GM18868 (cell line): ENCODE results near the gene TRIOBP.
"Not testable (repeated sequence)": the region's sequence is repeated elsewhere in the genome, so short reads cannot be mapped to it uniquely, and the experiment has no call there.

ENCODE experiments used
- ATAC-seq: cut with Tn5 transposase; IDR thresholded peaks from one replicate; pipeline ENCODE4 v1.9.1; 2021; ENCODE audit warnings: mild to moderate bottlenecking, moderate library complexity; ENCODE audit not compliant: unreplicated experiment

The TRIOBP gene, protein sequence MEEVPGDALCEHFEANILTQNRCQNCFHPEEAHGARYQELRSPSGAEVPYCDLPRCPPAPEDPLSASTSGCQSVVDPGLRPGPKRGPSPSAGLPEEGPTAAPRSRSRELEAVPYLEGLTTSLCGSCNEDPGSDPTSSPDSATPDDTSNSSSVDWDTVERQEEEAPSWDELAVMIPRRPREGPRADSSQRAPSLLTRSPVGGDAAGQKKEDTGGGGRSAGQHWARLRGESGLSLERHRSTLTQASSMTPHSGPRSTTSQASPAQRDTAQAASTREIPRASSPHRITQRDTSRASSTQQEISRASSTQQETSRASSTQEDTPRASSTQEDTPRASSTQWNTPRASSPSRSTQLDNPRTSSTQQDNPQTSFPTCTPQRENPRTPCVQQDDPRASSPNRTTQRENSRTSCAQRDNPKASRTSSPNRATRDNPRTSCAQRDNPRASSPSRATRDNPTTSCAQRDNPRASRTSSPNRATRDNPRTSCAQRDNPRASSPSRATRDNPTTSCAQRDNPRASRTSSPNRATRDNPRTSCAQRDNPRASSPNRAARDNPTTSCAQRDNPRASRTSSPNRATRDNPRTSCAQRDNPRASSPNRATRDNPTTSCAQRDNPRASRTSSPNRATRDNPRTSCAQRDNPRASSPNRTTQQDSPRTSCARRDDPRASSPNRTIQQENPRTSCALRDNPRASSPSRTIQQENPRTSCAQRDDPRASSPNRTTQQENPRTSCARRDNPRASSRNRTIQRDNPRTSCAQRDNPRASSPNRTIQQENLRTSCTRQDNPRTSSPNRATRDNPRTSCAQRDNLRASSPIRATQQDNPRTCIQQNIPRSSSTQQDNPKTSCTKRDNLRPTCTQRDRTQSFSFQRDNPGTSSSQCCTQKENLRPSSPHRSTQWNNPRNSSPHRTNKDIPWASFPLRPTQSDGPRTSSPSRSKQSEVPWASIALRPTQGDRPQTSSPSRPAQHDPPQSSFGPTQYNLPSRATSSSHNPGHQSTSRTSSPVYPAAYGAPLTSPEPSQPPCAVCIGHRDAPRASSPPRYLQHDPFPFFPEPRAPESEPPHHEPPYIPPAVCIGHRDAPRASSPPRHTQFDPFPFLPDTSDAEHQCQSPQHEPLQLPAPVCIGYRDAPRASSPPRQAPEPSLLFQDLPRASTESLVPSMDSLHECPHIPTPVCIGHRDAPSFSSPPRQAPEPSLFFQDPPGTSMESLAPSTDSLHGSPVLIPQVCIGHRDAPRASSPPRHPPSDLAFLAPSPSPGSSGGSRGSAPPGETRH (N-terminal part only)

GRCh38 chr22:37696657-37697537 is at the start of gene TRIOBP:
TRIOBP (plus strand) TSS chr22:37697048; CDS start chr22:37701366, 4,318 bp downstream.
- peak; percentile 77 for ATAC-seq

- ATAC-seq: no peak
Measured at GRCh38 chr22:37647317-37647716, 49.5 kb upstream of the TRIOBP start.

DNA sequence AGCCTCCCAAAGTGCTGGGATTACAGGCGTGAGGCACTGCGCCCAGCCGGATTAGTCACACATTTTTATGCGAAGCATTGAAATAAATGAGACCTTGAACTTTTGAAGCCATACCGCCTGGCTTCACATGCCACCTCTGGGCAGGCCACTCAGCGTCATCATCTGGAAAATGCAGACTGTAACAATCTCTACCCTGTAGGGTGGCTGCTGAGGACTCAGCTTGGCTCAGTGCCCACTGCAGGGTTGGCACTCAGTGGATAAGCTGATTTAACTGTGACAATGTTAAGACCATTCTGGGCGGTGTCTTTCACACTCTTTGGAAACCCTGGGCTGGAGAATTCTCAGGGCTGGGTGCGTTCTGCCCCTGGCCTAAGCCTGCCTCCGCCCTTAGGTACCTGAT is 48.9 kb upstream of the TRIOBP start:
- no peak for ATAC-seq

GRCh38 chr22:37650463-37651136 is 46.2 kb upstream of the TRIOBP start:
- ATAC-seq: no peak

DNA sequence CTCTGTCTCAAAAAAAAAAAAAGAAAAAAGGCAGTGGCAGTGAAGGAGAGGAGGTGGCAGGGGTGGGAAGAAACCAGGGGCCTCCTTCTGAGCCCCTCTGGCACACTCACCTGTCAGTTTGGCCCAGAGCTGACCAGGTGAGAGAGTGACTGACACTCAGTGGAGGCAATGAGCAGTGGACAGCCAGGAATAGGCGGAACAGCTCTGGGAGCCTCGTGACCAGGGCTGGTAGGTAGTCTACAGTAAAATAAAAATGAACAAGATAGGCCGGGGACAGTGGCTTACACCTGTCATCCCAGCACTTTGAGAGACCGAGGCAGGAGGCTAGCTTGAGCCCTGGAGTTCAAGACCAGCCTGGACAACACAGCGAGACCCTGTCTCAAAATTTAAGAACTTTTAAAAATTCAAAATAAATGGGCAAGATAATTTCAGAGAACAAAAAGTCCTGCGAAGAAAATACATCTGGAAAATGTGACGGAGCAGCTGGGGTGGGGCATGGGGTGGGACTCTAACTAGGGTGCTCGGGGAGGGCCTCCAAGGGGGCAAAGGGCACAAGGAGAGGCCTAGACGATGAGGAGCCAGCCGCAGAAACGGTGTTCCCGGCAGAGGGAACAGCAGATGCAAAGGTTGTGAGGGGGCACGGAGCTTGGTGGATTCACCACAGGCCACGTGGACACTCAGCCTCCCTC is 42.1 kb upstream of the TRIOBP start:
- ATAC-seq: no peak

DNA sequence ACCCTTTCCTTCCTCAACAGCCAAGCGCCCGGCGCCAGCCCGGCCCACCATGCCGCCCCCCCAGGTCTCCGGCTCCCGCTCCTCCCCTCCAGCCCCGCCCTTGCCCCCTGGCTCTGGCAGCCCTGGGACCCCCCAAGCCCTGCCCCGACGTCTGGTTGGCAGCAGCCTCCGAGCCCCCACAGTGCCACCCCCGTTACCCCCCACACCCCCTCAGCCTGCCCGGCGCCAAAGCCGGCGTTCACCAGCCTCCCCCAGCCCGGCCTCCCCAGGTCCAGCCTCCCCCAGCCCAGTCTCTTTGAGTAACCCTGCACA is 41.6 kb upstream of the TRIOBP start:
- no peak for ATAC-seq

GRCh38 chr22:37656583-37656982 is 40.3 kb upstream of the TRIOBP start:
- ATAC-seq: not testable (repeated sequence)

DNA sequence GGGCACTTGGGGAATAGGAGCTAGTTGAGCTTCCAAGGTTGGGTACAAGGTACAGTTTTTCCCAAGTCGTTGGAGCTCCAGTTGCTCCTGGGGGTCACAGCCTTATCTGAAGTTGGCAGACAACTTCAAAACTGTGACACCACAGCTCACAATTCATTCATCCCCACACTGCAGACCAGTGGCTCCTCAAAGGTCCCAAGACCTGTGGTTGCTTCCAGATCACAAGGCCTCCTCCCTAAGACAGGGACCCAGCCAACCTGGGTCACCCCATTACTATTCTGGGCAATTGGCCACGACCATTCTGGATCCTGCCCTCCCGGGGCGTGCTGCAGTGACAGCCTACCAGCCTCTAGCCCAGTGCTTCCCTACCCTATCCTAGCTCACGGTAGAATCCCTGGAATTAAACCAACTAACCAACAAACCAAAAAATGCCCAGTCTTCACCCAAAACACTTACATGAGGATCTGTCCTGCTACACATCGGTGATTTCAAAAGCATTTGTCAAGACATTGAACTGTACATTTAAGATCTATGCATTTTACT is 39.2 kb upstream of the TRIOBP start:
- no peak for ATAC-seq

- peak; percentile 87 for ATAC-seq
Measured at GRCh38 chr22:37658133-37659065, 38.4 kb upstream of the TRIOBP start, which contains the start of gene PDXP. PDXP (plus strand) TSS chr22:37658723; CDS start chr22:37658783, 60 bp downstream.

- ATAC-seq: peak; percentile 2
Measured at GRCh38 chr22:37659066-37659896, 37.6 kb upstream of the TRIOBP start.

- no peak for ATAC-seq
Measured at GRCh38 chr22:37659897-37660708, 36.7 kb upstream of the TRIOBP start.

DNA sequence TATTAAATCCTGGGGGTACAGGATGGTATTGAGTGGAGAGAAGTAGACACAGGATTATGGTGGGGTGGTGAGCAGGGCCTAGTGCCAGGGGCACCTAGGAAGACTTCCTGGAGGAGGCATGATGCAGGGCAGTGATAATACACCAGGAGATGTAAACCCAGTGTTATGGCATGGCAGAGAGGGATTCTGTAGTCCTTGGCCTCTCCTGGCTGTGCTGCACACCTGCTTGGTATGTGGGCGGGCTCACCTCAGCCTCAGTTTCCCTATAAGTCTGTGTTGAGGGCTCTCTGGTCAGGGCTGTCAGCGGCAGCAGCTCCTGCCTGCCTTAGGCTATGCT is 36.2 kb upstream of the TRIOBP start:
- no peak for ATAC-seq

- no peak for ATAC-seq
Measured at GRCh38 chr22:37661160-37661924, 35.5 kb upstream of the TRIOBP start.

DNA sequence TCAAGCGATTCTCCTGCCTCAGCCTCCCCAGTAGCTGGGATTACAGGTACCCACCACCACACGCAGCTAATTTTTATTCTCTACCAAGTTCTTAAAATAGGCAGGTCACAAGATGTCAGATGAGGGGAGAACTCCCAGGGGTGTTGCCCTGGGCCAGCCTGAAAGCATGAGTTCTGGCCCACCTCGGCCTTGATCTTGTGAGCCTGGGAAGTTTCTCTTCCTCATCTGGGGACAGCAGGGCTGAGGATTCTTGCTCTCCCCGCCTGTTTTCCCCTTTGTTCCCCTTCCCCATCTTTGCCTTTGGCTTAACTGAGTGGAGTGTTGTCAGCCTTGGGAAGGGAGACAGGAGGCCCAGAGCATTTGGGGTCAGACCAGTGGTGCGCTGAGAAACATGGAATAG is 34.8 kb upstream of the TRIOBP start:
- no peak for ATAC-seq

DNA sequence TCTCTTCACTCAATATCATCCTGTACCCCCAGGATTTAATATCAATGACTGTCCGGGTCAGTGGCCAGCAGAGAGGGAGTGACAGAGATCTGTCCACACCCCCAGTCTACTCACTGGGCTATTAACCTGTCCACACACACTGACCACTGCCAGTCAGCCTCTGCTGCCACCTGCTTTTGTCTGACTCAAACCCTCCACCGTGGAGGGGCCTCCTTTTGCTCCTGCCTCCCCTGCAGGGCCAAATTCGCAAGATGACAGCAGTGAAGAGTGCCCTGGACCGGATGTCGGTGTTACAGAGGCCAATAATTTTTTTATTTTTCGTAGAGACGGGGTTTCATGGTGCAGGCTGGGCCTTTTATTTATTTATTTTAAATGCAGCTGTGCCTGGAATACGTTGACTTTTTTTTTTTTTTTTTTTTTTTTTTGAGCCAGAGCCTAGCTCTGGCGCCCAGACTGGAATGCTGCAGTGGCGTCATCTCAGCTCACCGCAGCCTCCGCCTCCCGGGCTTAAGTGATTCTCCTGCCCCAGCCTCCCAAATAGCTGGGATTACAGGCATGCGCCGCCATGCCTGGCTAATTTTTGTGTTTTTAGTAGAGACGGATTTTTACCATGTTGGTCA is 33.2 kb upstream of the TRIOBP start:
- no peak for ATAC-seq
